Sigmoid colon (tissue), 4 donors: ENCODE measurements around the gene FKBP6.

Experiments
- CTCF ChIP-seq, 4 experiments: fragments of 450-650 bp in 3 of 4; fragments of 200-600 bp in 1 of 4; IDR thresholded peaks; one replicate each; pipeline ENCODE4 v1.5.1; 2016 to 2019; ENCODE audit warnings: antibody characterized with exemption in 4 of 4, mild to moderate bottlenecking in 3 of 4, moderate library complexity in 2 of 4
- EP300 ChIP-seq, 4 donors: sonication (generic); formaldehyde crosslinking; IDR thresholded peaks; one replicate each; pipeline ENCODE4 v1.6.1; 2017; ENCODE audit warnings: antibody characterized with exemption in 4 of 4
- POLR2A ChIP-seq, 2 donors: fragments of 450-650 bp; IDR thresholded peaks; one replicate each; pipeline ENCODE4 v1.6.1; 2016; ENCODE audit warnings: antibody characterized with exemption in 2 of 2, mild to moderate bottlenecking in 2 of 2, moderate library complexity in 2 of 2
- POLR2AphosphoS5 ChIP-seq, 4 donors: sonication (generic); formaldehyde crosslinking; IDR thresholded peaks; one replicate each; pipeline ENCODE4 v1.6.1; 2017; ENCODE audit warnings: antibody characterized with exemption in 4 of 4

DNA sequence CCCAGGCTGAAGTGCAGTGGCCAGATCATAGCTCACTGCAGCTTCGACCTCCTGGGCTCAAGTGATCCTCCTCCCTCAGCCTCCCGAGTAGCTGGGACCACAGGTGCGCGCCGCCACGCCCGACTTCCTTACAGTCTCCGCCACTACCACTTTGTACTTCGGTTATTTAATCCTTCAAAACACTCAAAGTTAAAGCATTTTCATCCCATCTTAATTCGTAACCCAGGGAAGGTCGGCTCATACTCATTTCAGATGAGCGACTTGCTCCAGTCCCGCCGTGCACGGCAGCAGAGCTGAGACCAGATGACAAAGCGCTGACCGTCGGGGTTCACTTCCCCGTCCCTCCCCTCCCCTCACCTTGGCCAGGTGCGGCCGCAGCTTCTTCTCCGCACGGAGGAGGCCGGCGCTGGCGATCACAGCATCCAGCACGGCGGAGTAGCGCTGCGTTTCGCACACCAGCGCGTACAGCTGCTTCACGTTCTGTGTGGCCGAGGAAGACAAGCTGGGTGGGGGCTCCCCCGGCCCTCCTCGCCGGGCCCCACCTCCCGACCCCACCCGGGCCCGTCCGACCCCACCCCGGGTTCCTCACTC is 19.8 kb upstream of the FKBP6 start:
- no peak for TF ChIP-seq CTCF (IDR thresholded peaks at IDR 0.05)
- TF ChIP-seq EP300 (IDR thresholded peaks at IDR 0.05): no peak
- TF ChIP-seq POLR2A (IDR thresholded peaks at IDR 0.05): no peak
- no peak for TF ChIP-seq POLR2AphosphoS5 (IDR thresholded peaks at IDR 0.05)
